Subcutaneous abdominal adipose tissue (tissue), 5 donors: ENCODE measurements around the gene HM13.
"Not testable (repeated sequence)": the region's sequence is repeated elsewhere in the genome, so short reads cannot be mapped to it uniquely, and the experiment has no call there.

Experiments used
- H3K27ac ChIP-seq: one replicate; pipeline ENCODE4 v1.7.0; 2013; ENCODE audit warnings: low read depth, mild to moderate bottlenecking, inconsistent platforms, low read length, moderate library complexity
- H3K27me3 ChIP-seq, 5 donors: one replicate each; pipeline ENCODE4 v1.7.0; 2013; ENCODE audit warnings: low read length in 5 of 5, inconsistent platforms in 1 of 5; ENCODE audit not compliant: control insufficient read depth in 5 of 5, insufficient read depth in 4 of 5
- H3K36me3 ChIP-seq, 5 donors: one replicate each; pipeline ENCODE4 v1.7.0; 2013; ENCODE audit warnings: low read length in 5 of 5; ENCODE audit not compliant: control insufficient read depth in 5 of 5, insufficient read depth in 5 of 5
- H3K4me1 ChIP-seq, 5 donors: one replicate each; pipeline ENCODE4 v1.7.0; 2013; ENCODE audit warnings: low read length in 5 of 5, mild to moderate bottlenecking in 3 of 5, moderate library complexity in 1 of 5; ENCODE audit not compliant: control insufficient read depth in 5 of 5, insufficient read depth in 5 of 5
- H3K4me3 ChIP-seq, 5 donors: one replicate each; pipeline ENCODE4 v1.7.0; 2013; ENCODE audit warnings: low read length in 5 of 5, low read depth in 1 of 5
- H3K9ac ChIP-seq, 5 donors: one replicate each; pipeline ENCODE4 v1.7.0; 2013; ENCODE audit warnings: low read length in 5 of 5, mild to moderate bottlenecking in 4 of 5, moderate library complexity in 3 of 5
- H3K9me3 ChIP-seq, 5 donors: one replicate each; pipeline ENCODE4 v1.7.0; 2013; ENCODE audit warnings: low read length in 5 of 5; ENCODE audit not compliant: control insufficient read depth in 5 of 5
- donor health status: healthy.
- donor health status: healthy.
- donor health status: healthy.
- donor health status: healthy.
- donor health status: healthy.

Gene HM13

DNA sequence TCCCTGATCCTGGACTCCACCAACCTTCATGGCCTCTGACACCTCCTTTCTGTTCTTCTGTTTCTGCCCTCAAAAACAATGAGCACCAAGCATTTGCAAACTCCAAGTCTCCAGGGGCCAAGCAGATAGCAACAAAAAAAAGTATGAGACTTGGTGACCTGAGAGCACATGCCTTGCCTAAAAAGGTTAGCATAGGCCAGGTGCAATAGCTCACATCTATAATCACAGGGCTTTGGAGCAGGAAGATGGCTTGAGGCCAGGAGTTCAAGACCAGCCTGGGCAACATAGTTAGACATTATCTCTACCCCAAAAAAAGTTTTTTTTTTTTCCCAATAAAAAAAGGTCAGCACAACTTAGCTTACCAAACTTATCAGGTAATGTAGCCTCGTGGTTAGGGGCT, 13.7 kb upstream of the HM13 start:
- H3K4me1 ChIP-seq = peaks cover 9 to 27% (median 18%) of the 10 kb centered on the region in 5 donors
- no peak overlapping the region for H3K27ac ChIP-seq
- no peak overlapping the region for H3K9ac ChIP-seq

GRCh38 chr20:31502884-31503673, 11.2 kb upstream of the HM13 start:
- not testable (repeated sequence) for H3K9me3 ChIP-seq, H3K4me1 ChIP-seq, H3K36me3 ChIP-seq, H3K27me3 ChIP-seq, H3K4me3 ChIP-seq, H3K27ac ChIP-seq
- peak overlapping the region in 1 of 5 donors; percentile 17 for H3K9ac ChIP-seq

More for the DNA sequence above, 13.7 kb upstream of the HM13 start:
- Histone ChIP-seq H3K36me3 (no peaks in the 10 kb centered on the region), H3K4me3 (no peak overlapping the region), H3K27me3 (peaks cover 0 to 4% (median 0%) of the 10 kb centered on the region in 5 donors), H3K9me3 (no peaks in the 10 kb centered on the region)

- Histone ChIP-seq H3K9ac (no peak overlapping the region), H3K9me3 (peaks cover 3 to 9% (median 7%) of the 10 kb centered on the region in 5 donors), H3K4me1 (peaks cover 0 to 3% (median 0%) of the 10 kb centered on the region in 5 donors), H3K36me3 (no peaks in the 10 kb centered on the region), H3K27me3 (peaks cover 0 to 6% (median 0%) of the 10 kb centered on the region in 5 donors), H3K4me3 (no peak overlapping the region), H3K27ac (no peak overlapping the region)
Observed at GRCh38 chr20:31505903-31506302, 8.3 kb upstream of the HM13 start.

GRCh38 chr20:31508517-31509244, 5.6 kb upstream of the HM13 start:
- Histone ChIP-seq H3K27ac (no peak overlapping the region), H3K9me3 (peaks cover 3 to 9% (median 7%) of the 10 kb centered on the region in 5 donors), H3K27me3 (peaks cover 0 to 6% (median 0%) of the 10 kb centered on the region in 5 donors), H3K9ac (no peak overlapping the region), H3K4me1 (peaks cover 0 to under 1% (median under 1%) of the 10 kb centered on the region in 5 donors), H3K36me3 (no peaks in the 10 kb centered on the region), H3K4me3 (no peak overlapping the region)

- H3K4me1 ChIP-seq = peaks cover 16 to 38% (median 35%) of the 10 kb centered on the region in 5 donors
- peak overlapping the region; percentile 92 to 97 (median 95) for H3K9ac ChIP-seq
- peak overlapping the region; percentile 76 for H3K27ac ChIP-seq
- H3K9me3 ChIP-seq = no peaks in the 10 kb centered on the region
- H3K27me3 ChIP-seq = no peaks in the 10 kb centered on the region
- peak overlapping the region; percentile 83 to 100 (median 99) for H3K4me3 ChIP-seq
- peaks cover 0 to 3% (median 0%) of the 10 kb centered on the region in 5 donors for H3K36me3 ChIP-seq
Observed at GRCh38 chr20:31515072-31515774, 981 bp downstream of the HM13 start.

DNA sequence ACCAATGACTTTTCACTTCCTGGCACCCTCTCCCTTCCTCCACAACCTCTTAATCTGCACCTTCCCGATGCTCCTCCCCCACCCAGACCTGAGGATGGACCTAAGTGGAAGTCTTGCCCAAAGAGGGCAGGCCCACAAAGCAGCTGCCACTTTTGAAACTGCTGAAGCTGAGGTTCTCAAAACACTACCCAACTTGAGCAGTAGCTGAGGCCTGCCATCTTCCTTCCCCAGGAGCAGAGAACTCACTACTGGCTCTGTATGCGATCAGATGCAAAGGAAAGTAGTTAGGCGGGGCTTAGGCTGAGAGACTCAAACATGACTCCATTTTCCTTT, 1.5 kb downstream of the HM13 start:
- Histone ChIP-seq H3K9me3 (no peaks in the 10 kb centered on the region), H3K36me3 (peaks cover 0 to 3% (median 0%) of the 10 kb centered on the region in 5 donors), H3K27me3 (no peaks in the 10 kb centered on the region), H3K9ac (peak overlapping the region in 4 of 5 donors; percentile 92 to 97 (median 96)), H3K27ac (peak overlapping the region; percentile 76), H3K4me3 (peak overlapping the region; percentile 83 to 100 (median 99)), H3K4me1 (peaks cover 16 to 41% (median 37%) of the 10 kb centered on the region in 5 donors)

- Histone ChIP-seq H3K9ac (peak overlapping the region in 3 of 5 donors; percentile 0 to 97 (median 92)), H3K27ac (peak overlapping the region; percentile 76), H3K9me3 (no peaks in the 10 kb centered on the region), H3K4me1 (peaks cover 16 to 42% (median 37%) of the 10 kb centered on the region in 5 donors), H3K36me3 (peaks cover 0 to 3% (median 0%) of the 10 kb centered on the region in 5 donors), H3K27me3 (no peaks in the 10 kb centered on the region), H3K4me3 (peak overlapping the region; percentile 83 to 100 (median 99))
Observed at GRCh38 chr20:31516166-31516565, 1.9 kb downstream of the HM13 start.

DNA sequence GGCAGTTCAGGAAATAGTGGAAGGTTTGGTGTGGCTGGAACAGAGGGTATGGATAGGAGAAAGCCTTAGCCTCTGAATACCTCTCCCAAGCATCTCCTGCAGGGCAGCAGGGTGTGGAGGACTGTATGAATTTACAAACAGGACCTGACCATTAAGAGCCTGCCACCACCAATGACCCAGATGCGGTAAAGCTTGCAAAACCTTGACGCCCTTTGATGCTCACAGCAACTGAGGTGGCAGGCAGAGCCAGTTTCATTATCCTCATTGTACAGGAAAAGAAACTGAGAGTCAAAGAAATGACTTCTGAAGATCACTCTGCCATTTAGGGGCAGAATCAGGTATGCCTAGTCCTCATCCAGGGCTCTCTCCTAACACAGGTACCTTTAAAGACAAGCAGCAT, 2.4 kb downstream of the HM13 start:
- Histone ChIP-seq H3K4me1 (peaks cover 16 to 42% (median 38%) of the 10 kb centered on the region in 5 donors), H3K9me3 (no peaks in the 10 kb centered on the region)

DNA sequence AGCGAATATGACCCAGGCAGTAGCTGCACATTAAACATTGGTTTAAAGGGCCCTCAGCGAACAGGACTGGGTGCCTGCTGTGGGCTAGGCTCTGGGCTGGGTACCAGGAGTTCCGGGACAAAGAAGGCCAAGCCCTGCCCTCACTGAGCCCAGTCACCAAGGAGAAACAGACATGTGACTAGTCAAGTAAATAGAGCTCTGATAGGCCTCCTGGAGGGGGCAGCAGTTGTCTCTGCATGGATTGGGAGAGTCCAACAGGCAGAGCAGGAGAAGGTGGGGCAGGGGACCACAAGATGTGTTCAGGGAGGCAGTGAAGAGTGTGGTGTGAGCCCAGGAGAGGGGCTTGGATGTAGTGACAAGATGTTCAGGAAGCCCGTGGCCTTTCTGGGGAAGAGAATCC, 3.1 kb downstream of the HM13 start:
- Histone ChIP-seq H3K27me3 (no peaks in the 10 kb centered on the region), H3K9me3 (no peaks in the 10 kb centered on the region), H3K4me3 (peak overlapping the region in 3 of 5 donors; percentile 2 to 25 (median 8)), H3K4me1 (peaks cover 16 to 49% (median 42%) of the 10 kb centered on the region in 5 donors), H3K27ac (no peak overlapping the region), H3K9ac (peak overlapping the region in 2 of 5 donors; percentile 5 to 32), H3K36me3 (peaks cover 0 to 3% (median 3%) of the 10 kb centered on the region in 5 donors)

More for the DNA sequence above, 2.4 kb downstream of the HM13 start:
- Histone ChIP-seq H3K9ac (peak overlapping the region in 4 of 5 donors; percentile 0 to 97 (median 51)), H3K27ac (no peak overlapping the region), H3K27me3 (no peaks in the 10 kb centered on the region), H3K36me3 (peaks cover 0 to 3% (median 0%) of the 10 kb centered on the region in 5 donors), H3K4me3 (peak overlapping the region in 4 of 5 donors; percentile 4 to 100 (median 59))
